ENCODE results near the gene ITK. TPM values are rescaled to one million over a fixed set of nuclear protein-coding genes. Genes with fewer than 3 reads are reported as not detected.

The ITK gene
- total and polyA plus RNA-seq, 4 donors = 0.35 to 1.5 (median 0.43) TPM

GRCh38 chr5:157248821-157249470, 68.3 kb downstream of the ITK start:
- TF ChIP-seq EGR1 (IDR thresholded peaks at IDR 0.05; ENCODE audit: low read depth in 2 of 2) (no peak), GABPA (IDR thresholded peaks at IDR 0.05 in 1 of 2, conservative IDR thresholded peaks at IDR 0.05 in 1 of 2) (no peak), TAF1 (conservative IDR thresholded peaks at IDR 0.05) (no peak), FOXA1 (IDR thresholded peaks at IDR 0.05) (no peak), JUND (IDR thresholded peaks at IDR 0.05) (no peak), NR2F2 (IDR thresholded peaks at IDR 0.05) (no peak), HNF4A (conservative IDR thresholded peaks at IDR 0.05) (no peak), CTCF (IDR thresholded peaks at IDR 0.05; ENCODE audit: low read depth, low read length, missing input control) (no peak)
- Histone ChIP-seq H3K4me3 (ENCODE audit: low read depth in 1 of 3, low read length in 3 of 3) (no peak overlapping the region), H3K9ac (ENCODE audit: low read depth in 1 of 2, low read length in 2 of 2) (no peak overlapping the region), H3K27me3 (ENCODE audit: control insufficient read depth in 4 of 4, insufficient read depth in 4 of 4, low read length in 3 of 4) (no peaks in the 10 kb centered on the region), H3K36me3 (ENCODE audit: control insufficient read depth in 4 of 4, insufficient read depth in 3 of 4, low read depth in 1 of 4, low read length in 3 of 4) (no peaks in the 10 kb centered on the region), H3K27ac (ENCODE audit: low read depth in 1 of 2, low read length in 2 of 2) (no peak overlapping the region), H3K4me1 (ENCODE audit: control insufficient read depth in 4 of 4, insufficient read depth in 4 of 4, low read length in 3 of 4) (peaks cover 0 to 3% (median 0%) of the 10 kb centered on the region in 4 donors), H3K9me3 (ENCODE audit: control insufficient read depth in 4 of 4, low read length in 3 of 4) (no peaks in the 10 kb centered on the region)
- DNase-seq (ENCODE audit: low spot score) = no peak
- WGBS = 80% methylated on average over 11 of the region's 11 CpGs

GRCh38 chr5:157252711-157253465, 72.2 kb downstream of the ITK start:
- TF ChIP-seq ATF3 (IDR thresholded peaks at IDR 0.05) (no peak), RAD21 (IDR thresholded peaks at IDR 0.05) (no peak), REST (IDR thresholded peaks at IDR 0.05) (no peak), MAX (IDR thresholded peaks at IDR 0.05) (no peak), HNF4G (IDR thresholded peaks at IDR 0.05) (no peak), NR2F2 (IDR thresholded peaks at IDR 0.05) (no peak), ZBTB33 (IDR thresholded peaks at IDR 0.05) (no peak), EGR1 (IDR thresholded peaks at IDR 0.05; ENCODE audit: low read depth in 2 of 2) (no peak), FOXA1 (IDR thresholded peaks at IDR 0.05) (no peak), YY1 (IDR thresholded peaks at IDR 0.05) (no peak), FOXA2 (IDR thresholded peaks at IDR 0.05) (no peak), SP1 (IDR thresholded peaks at IDR 0.05) (no peak), HNF4A (conservative IDR thresholded peaks at IDR 0.05) (no peak), RXRA (IDR thresholded peaks at IDR 0.05) (no peak), GABPA (IDR thresholded peaks at IDR 0.05 in 1 of 2, conservative IDR thresholded peaks at IDR 0.05 in 1 of 2) (no peak), CTCF (IDR thresholded peaks at IDR 0.05; ENCODE audit: low read depth, low read length, missing input control) (no peak), TAF1 (conservative IDR thresholded peaks at IDR 0.05) (no peak)
- no peak overlapping the region for H3K27ac ChIP-seq (ENCODE audit: low read depth in 1 of 2, low read length in 2 of 2)

More at GRCh38 chr5:157252711-157253465, 72.2 kb downstream of the ITK start:
- Histone ChIP-seq H3K4me3 (ENCODE audit: low read depth in 1 of 3, low read length in 3 of 3) (no peak overlapping the region), H3K4me1 (ENCODE audit: control insufficient read depth in 4 of 4, insufficient read depth in 4 of 4, low read length in 3 of 4) (peaks cover 0 to 3% (median 0%) of the 10 kb centered on the region in 4 donors), H3K36me3 (ENCODE audit: control insufficient read depth in 4 of 4, insufficient read depth in 3 of 4, low read depth in 1 of 4, low read length in 3 of 4) (no peaks in the 10 kb centered on the region), H3K9me3 (ENCODE audit: control insufficient read depth in 4 of 4, low read length in 3 of 4) (no peaks in the 10 kb centered on the region), H3K27me3 (ENCODE audit: control insufficient read depth in 4 of 4, insufficient read depth in 4 of 4, low read length in 3 of 4) (no peaks in the 10 kb centered on the region), H3K9ac (ENCODE audit: low read depth in 1 of 2, low read length in 2 of 2) (no peak overlapping the region)
- DNase-seq (ENCODE audit: low spot score) = no peak
- 60% methylated on average over 4 of the region's 4 CpGs for WGBS
